PFSK-1 (cell line): Measurements from ENCODE around the gene HHIPL1.

Experiments
- FOXP2 ChIP-seq: optimal IDR thresholded peaks from 2 replicates; pipeline ENCODE3; 2011; ENCODE audit warnings: borderline replicate concordance, control low read depth, inconsistent platforms; ENCODE audit not compliant: insufficient read depth; ENCODE audit errors: extremely low read length, extremely low read depth
- POLR2AphosphoS5 ChIP-seq: IDR thresholded peaks from 2 replicates; pipeline ENCODE4 v1.6.1; 2012; ENCODE audit warnings: low read depth, mild to moderate bottlenecking, control low read depth, low read length, moderate library complexity
- SIN3A ChIP-seq: IDR thresholded peaks from 2 replicates; pipeline ENCODE4 v1.6.1; 2012; ENCODE audit warnings: mild to moderate bottlenecking, low read length, moderate library complexity, borderline replicate concordance; ENCODE audit not compliant: insufficient read depth
- TAF1 ChIP-seq: IDR thresholded peaks from 2 replicates; pipeline ENCODE4 v1.6.1; 2012; ENCODE audit warnings: low read length, control low read depth, borderline replicate concordance; ENCODE audit not compliant: insufficient read depth
- TF ChIP-seq, protein P1 (sequence below), 2 experiments: IDR thresholded peaks; 2 replicates each; pipeline versions ENCODE4 v1.6.1 to v1.8.0; 2011 to 2012; ENCODE audit warnings: low read depth in 2 of 2, low read length in 2 of 2, control low read depth in 1 of 2, inconsistent platforms in 1 of 2, mild to moderate bottlenecking in 1 of 2, moderate library complexity in 1 of 2; ENCODE audit not compliant: insufficient read depth in 1 of 2

HHIPL1 gene

DNA sequence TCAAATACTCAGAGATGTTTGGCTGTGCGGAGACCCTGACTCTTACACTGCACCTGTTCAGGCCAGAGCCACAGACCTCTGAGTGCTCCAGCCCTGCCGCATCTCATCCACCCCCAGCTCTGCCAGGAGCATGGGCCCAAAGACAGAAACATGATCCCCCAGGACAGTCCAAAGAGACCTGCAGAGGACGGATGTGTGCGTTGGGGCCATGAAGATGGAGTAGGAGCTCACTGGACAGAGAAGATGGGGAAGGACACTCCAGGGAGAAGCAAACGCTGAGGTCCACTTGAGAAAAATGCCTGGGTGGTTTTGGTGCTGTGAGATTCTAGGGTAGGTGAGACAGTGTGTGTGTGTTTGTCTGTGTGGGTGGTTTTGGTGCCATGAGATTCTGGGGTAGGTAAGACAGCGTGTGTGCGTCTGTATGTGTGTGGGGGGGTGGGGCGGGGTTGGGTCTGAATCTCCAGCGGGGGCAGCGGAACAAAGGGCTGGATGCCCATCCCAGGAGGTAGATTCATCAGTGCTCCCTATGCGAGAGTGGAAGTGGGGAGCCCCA lies 818 bp upstream of the HHIPL1 start:
- TF ChIP-seq TAF1 (no peak), SIN3A (no peak), FOXP2 (no peak), POLR2AphosphoS5 (no peak)
- TF ChIP-seq, protein P1, sequence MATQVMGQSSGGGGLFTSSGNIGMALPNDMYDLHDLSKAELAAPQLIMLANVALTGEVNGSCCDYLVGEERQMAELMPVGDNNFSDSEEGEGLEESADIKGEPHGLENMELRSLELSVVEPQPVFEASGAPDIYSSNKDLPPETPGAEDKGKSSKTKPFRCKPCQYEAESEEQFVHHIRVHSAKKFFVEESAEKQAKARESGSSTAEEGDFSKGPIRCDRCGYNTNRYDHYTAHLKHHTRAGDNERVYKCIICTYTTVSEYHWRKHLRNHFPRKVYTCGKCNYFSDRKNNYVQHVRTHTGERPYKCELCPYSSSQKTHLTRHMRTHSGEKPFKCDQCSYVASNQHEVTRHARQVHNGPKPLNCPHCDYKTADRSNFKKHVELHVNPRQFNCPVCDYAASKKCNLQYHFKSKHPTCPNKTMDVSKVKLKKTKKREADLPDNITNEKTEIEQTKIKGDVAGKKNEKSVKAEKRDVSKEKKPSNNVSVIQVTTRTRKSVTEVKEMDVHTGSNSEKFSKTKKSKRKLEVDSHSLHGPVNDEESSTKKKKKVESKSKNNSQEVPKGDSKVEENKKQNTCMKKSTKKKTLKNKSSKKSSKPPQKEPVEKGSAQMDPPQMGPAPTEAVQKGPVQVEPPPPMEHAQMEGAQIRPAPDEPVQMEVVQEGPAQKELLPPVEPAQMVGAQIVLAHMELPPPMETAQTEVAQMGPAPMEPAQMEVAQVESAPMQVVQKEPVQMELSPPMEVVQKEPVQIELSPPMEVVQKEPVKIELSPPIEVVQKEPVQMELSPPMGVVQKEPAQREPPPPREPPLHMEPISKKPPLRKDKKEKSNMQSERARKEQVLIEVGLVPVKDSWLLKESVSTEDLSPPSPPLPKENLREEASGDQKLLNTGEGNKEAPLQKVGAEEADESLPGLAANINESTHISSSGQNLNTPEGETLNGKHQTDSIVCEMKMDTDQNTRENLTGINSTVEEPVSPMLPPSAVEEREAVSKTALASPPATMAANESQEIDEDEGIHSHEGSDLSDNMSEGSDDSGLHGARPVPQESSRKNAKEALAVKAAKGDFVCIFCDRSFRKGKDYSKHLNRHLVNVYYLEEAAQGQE (IDR thresholded peaks at IDR 0.05; ENCODE audit: insufficient read depth in 1 of 2, low read depth in 2 of 2, low read length in 2 of 2), result no peak

DNA sequence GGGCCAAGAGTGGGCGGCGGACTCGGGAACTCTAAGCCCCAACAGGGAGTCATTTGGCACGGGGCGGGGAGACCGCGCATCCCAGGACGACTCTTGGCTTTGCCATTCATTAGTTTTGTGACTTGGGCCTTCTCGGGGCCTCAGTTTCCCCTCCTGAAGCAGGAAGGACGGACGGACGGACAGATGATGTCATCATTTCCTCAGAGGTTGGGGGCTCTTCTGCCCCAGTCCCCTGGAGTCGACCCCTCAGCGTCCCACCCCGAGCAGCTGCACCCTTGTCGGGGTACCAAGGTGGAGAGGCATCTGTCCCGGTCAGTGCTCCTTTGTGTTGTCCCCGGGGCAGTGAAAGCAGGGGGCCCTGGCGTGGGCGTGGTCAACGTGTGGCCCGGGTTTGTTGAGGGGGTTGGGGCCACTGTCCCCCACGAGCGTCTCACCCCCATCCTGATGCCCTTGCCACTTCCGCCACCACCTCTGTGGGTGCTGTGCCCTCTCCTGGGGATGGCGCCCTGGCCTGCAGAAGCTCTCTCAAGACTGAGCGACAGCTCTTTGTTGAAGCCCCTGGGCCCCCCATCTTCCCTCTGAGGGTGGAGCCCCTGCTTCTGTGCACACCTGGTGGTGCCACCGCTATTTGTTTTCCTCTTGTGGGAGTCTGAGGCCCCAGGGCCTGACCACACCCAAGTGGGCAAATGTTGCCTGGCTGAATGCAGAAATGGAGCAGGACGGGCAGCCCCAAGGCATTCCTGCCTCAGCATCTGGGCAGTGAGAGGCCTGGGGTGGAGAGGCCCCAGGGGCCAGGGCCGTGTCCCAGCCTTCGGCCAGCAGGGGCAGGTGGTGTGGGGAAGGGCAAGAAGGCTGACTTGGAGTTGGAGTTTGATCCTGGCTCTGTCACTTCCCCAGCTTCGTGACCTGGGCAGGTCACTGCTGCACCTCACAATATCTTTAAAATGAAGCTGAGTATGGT lies 896 bp downstream of the HHIPL1 start:
- TF ChIP-seq POLR2AphosphoS5, result no peak
- no peak for TF ChIP-seq FOXP2
- no peak for TF ChIP-seq TAF1
- no peak for TF ChIP-seq SIN3A
- TF ChIP-seq, protein P1 (IDR thresholded peaks at IDR 0.05; ENCODE audit: insufficient read depth in 1 of 2, low read depth in 2 of 2, low read length in 2 of 2), result no peak

DNA sequence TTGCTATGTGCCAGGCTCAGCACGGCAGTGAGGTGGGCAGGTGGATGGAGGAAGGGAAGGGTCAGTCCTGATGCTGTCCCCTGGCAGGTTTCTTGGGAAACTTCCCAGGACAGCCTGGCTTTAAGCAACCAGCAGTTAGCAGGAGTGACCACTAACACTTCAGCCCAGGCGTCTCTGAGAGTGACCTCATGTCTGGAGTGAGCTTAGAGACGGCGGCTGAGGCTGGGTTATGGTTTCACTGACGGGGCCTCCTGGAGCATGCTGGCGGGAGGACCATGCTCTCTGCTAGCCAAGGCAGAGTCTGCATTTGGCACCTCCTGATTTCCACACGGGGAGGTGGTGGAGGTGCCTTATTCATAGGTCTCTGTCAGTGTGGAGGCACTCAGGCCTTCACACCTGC lies 2.5 kb downstream of the HHIPL1 start:
- TF ChIP-seq, protein P1 (IDR thresholded peaks at IDR 0.05; ENCODE audit: insufficient read depth in 1 of 2, low read depth in 2 of 2, low read length in 2 of 2), result no peak
- TF ChIP-seq TAF1 (no peak), FOXP2 (no peak), POLR2AphosphoS5 (no peak)

DNA sequence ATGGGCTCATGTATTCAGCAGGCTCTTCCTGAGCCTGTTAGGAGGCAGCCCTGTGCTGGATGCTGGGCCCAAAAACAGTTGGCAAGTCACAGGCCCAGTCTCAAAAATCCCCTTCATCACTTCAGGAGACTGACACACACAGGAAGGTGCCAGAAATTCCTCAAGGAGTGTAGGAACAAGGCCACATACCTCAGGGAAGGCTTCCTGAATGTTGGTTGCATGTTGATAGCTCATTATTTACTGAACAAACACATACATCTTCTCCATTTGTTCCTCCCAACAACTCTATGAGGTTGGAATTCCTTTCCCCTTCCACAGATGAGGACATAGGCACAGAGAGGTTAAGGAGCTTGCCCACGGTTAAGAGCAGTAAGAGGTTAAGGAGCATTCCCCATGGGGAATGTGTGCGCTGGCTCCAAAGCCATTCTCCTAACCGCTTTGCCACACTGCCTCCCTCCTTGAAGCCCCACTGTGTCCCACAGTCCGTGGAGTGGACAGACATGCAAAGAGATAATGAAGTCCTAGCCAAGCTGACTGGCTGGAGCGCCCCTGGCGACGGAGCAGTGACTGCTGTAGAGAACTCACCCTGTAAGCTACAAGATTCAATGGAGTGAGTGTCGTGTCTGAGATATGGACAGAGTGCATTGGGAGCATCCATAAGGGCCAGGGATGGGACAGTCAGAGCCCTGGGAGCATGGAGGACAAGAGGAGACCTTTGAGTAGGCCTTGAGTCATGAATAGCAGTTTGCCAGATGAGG lies 3.3 kb downstream of the HHIPL1 start:
- TF ChIP-seq POLR2AphosphoS5 (no peak), FOXP2 (no peak), TAF1 (no peak), SIN3A (no peak)
- TF ChIP-seq, protein P1 (IDR thresholded peaks at IDR 0.05; ENCODE audit: insufficient read depth in 1 of 2, low read depth in 2 of 2, low read length in 2 of 2), result no peak
